Fibroblast of lung (primary cell): ENCODE measurements around the gene CEMIP. TPM values are rescaled to one million over a fixed set of nuclear protein-coding genes. Genes with fewer than 3 reads are reported as not detected.

Experiments
- DNase-seq, 2 donors: peaks; one replicate each; pipeline versions ENCODE4 v3.0.0 to v3.0.0-alpha.2; 2010; ENCODE audit warnings: low read depth in 2 of 2
- H2AFZ ChIP-seq: 2 replicates; pipeline ENCODE4 v1.5.1; 2012; ENCODE audit warnings: low read length, control low read depth, inconsistent platforms
- H3K27ac ChIP-seq: 2 replicates; pipeline ENCODE4 v1.5.1; 2011; ENCODE audit warnings: low read length, control low read depth; ENCODE audit not compliant: insufficient read depth
- H3K27me3 ChIP-seq: 2 replicates; pipeline ENCODE4 v1.5.1; 2011; ENCODE audit warnings: mild to moderate bottlenecking, low read length; ENCODE audit not compliant: control insufficient read depth, insufficient read depth
- H3K36me3 ChIP-seq: 2 replicates; pipeline ENCODE4 v1.5.1; 2011; ENCODE audit warnings: low read length; ENCODE audit not compliant: control insufficient read depth, insufficient read depth
- H3K4me1 ChIP-seq: 2 replicates; pipeline ENCODE4 v1.5.1; 2011; ENCODE audit warnings: low read length; ENCODE audit not compliant: control insufficient read depth, insufficient read depth; ENCODE audit errors: extremely low read depth
- H3K4me2 ChIP-seq: 2 replicates; pipeline ENCODE4 v1.5.1; 2011; ENCODE audit warnings: low read length, control low read depth; ENCODE audit not compliant: insufficient read depth; ENCODE audit errors: extremely low read depth
- H3K4me3 ChIP-seq, 4 experiments: fragments of 200-600 bp in 1 of 4; sonication (generic) in 1 of 4; replicated peaks in 1 of 4; 2 replicates each; pipeline ENCODE4 v1.5.1; 2011 to 2016; ENCODE audit warnings: low read length in 4 of 4, low read depth in 3 of 4, mild to moderate bottlenecking in 3 of 4, control low read depth in 2 of 4, inconsistent platforms in 1 of 4, mixed read lengths in 1 of 4; ENCODE audit not compliant: insufficient read depth in 1 of 4; ENCODE audit errors: control extremely low read depth in 1 of 4
- H3K79me2 ChIP-seq: 2 replicates; pipeline ENCODE4 v1.5.1; 2012; ENCODE audit warnings: mild to moderate bottlenecking, low read length, inconsistent platforms; ENCODE audit not compliant: control insufficient read depth, insufficient read depth
- H3K9ac ChIP-seq: 2 replicates; pipeline ENCODE4 v1.5.1; 2011; ENCODE audit warnings: mild to moderate bottlenecking, low read length, control low read depth; ENCODE audit not compliant: insufficient read depth
- H3K9me3 ChIP-seq: 2 replicates; pipeline ENCODE4 v1.5.1; 2012; ENCODE audit warnings: low read depth, low read length; ENCODE audit not compliant: control insufficient read depth, insufficient read depth
- H4K20me1 ChIP-seq: 2 replicates; pipeline ENCODE4 v1.5.1; 2011; ENCODE audit warnings: low read length; ENCODE audit not compliant: control insufficient read depth, insufficient read depth; ENCODE audit errors: extremely low read depth
- EZH2 ChIP-seq: IDR thresholded peaks from 2 replicates; pipeline ENCODE4 v1.5.1; 2012; ENCODE audit warnings: low read length, control low read depth, mild to moderate bottlenecking; ENCODE audit errors: missing control alignments
- polyA plus RNA-seq, 2 donors: library from polyadenylated mRNA; depleted of rRNA in 1 of 2; stranded (reverse) in 1 of 2; unstranded in 1 of 2; fragments of >200 nt; gene quantifications; 2 replicates each; pipeline ENCODE4 v1.2.1, GENCODE V29; 2011 to 2012; ENCODE audit warnings: missing spikeins in 1 of 2
- total RNA-seq: library from RNA; depleted of rRNA; stranded (reverse); fragments of >200 nt; gene quantifications from 2 replicates; pipeline ENCODE4 v1.2.1, GENCODE V29; 2014
- TF ChIP-seq, protein P1 (sequence below), 2 donors: IDR thresholded peaks in 1 of 2; conservative IDR thresholded peaks in 1 of 2; 1 replicate in 1 of 2; 2 replicates in 1 of 2; pipeline ENCODE4 v1.5.1; 2011 to 2012; ENCODE audit warnings: low read length in 2 of 2, control low read depth in 1 of 2, inconsistent platforms in 1 of 2, low read depth in 1 of 2, mild to moderate bottlenecking in 1 of 2

The CEMIP gene
- total and polyA plus RNA-seq, 2 donors (not counting 1 experiment from before 2014, with no cell fraction given), result 946 to 1,190 TPM

DNA sequence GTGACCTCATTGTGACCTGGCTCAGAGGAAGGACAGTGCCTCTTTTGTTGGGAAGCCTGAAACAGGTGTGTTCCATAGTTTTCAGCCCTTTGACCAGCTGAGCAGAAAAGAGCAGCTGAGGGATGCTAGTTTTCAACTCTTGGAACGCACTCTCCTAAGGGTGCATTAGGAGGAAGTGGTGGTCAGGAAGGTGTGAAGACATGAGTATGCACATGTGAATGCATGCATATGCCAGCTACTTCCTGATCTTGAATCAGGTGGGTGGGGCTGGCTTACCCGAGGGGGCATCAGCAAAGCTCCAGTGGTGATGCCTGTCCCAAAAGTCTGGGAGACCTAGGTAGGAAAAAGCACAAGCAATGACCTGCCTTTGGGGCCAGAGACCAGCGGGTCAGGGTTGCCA is 23.3 kb upstream of the CEMIP start:
- H3K79me2 ChIP-seq, result no peaks in the 10 kb centered on the region
- no peaks in the 10 kb centered on the region for H4K20me1 ChIP-seq
- no peak overlapping the region for H2AFZ ChIP-seq
- no peak for TF ChIP-seq EZH2
- TF ChIP-seq, protein P1, sequence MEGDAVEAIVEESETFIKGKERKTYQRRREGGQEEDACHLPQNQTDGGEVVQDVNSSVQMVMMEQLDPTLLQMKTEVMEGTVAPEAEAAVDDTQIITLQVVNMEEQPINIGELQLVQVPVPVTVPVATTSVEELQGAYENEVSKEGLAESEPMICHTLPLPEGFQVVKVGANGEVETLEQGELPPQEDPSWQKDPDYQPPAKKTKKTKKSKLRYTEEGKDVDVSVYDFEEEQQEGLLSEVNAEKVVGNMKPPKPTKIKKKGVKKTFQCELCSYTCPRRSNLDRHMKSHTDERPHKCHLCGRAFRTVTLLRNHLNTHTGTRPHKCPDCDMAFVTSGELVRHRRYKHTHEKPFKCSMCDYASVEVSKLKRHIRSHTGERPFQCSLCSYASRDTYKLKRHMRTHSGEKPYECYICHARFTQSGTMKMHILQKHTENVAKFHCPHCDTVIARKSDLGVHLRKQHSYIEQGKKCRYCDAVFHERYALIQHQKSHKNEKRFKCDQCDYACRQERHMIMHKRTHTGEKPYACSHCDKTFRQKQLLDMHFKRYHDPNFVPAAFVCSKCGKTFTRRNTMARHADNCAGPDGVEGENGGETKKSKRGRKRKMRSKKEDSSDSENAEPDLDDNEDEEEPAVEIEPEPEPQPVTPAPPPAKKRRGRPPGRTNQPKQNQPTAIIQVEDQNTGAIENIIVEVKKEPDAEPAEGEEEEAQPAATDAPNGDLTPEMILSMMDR (conservative IDR thresholded peaks at IDR 0.05 in 1 of 2, IDR thresholded peaks at IDR 0.05 in 1 of 2; ENCODE audit: low read depth in 1 of 2, low read length in 2 of 2), result no peak
- no peaks in the 10 kb centered on the region for H3K4me1 ChIP-seq
- no peaks in the 10 kb centered on the region for H3K27me3 ChIP-seq
- no peaks in the 10 kb centered on the region for H3K9me3 ChIP-seq
- no peak overlapping the region for H3K4me2 ChIP-seq
- no peak for DNase-seq
- H3K9ac ChIP-seq, result no peak overlapping the region
- no peak overlapping the region for H3K4me3 ChIP-seq
- no peak overlapping the region for H3K27ac ChIP-seq
- peaks cover 11% of the 10 kb centered on the region for H3K36me3 ChIP-seq

DNA sequence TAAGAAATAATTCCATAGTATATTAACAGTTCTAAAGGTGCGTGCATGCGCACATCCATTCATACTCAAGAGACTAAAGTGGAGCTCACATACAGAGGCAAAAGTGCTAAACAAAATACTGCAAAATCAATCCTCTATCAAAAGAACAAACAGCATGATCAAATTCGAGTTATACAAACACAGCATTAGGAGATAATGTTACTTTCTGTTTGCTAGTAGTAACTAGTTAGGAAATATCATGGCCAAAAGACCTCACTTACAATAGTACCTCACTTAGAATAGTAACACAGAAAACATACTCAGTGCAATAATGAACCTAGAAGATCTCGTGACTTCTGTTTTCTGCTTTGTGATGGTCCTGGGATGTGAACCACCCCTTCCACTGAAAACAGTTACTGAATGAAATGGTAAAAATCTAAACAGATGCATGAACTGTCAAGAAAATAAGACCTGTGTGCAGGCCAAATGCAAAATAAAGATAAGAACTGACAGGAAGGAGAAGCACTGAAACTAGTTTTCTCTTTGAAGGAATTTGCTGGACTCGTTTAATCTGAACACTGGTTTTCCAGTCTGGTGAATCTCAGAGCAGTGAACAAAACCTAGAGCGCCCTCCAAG is 20.9 kb upstream of the CEMIP start:
- Histone ChIP-seq H3K36me3 (peaks cover 8% of the 10 kb centered on the region), H3K4me2 (no peak overlapping the region), H3K27me3 (no peaks in the 10 kb centered on the region), H3K4me1 (no peaks in the 10 kb centered on the region), H3K9me3 (no peaks in the 10 kb centered on the region), H3K79me2 (no peaks in the 10 kb centered on the region), H3K4me3 (no peak overlapping the region), H3K9ac (no peak overlapping the region), H4K20me1 (no peaks in the 10 kb centered on the region), H3K27ac (no peak overlapping the region), H2AFZ (no peak overlapping the region)
- no peak for DNase-seq
- no peak for TF ChIP-seq EZH2
- TF ChIP-seq, protein P1 (conservative IDR thresholded peaks at IDR 0.05 in 1 of 2, IDR thresholded peaks at IDR 0.05 in 1 of 2; ENCODE audit: low read depth in 1 of 2, low read length in 2 of 2), result no peak

DNA sequence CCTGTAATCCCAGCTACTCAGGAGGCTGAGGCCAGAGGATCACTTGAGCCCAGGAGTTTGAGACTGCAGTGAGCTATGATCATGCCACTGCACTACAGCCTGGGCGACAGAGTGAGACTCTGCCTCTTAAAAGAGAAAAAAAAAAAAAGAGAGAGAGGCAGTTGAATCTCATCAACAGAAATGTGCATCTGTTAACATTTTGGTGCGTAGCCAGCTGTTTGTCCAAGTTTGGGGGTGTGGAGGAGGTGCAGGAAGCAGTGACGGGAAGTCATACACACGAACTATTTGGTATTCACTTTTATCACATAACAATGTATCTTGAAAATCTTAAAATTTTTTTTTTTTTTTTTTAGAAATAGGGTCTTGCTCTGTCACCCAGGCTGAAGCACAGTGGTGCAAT is 18.2 kb upstream of the CEMIP start:
- H3K4me1 ChIP-seq, result no peaks in the 10 kb centered on the region
- H3K27me3 ChIP-seq, result no peaks in the 10 kb centered on the region
- H3K9ac ChIP-seq, result no peak overlapping the region
- no peak overlapping the region for H3K4me2 ChIP-seq
- no peaks in the 10 kb centered on the region for H3K9me3 ChIP-seq
- no peak for DNase-seq
- H3K27ac ChIP-seq, result no peak overlapping the region
- H4K20me1 ChIP-seq, result no peaks in the 10 kb centered on the region
- H3K79me2 ChIP-seq, result no peaks in the 10 kb centered on the region
- H3K36me3 ChIP-seq, result peaks cover 2% of the 10 kb centered on the region
- TF ChIP-seq EZH2, result no peak
- TF ChIP-seq, protein P1 (conservative IDR thresholded peaks at IDR 0.05 in 1 of 2, IDR thresholded peaks at IDR 0.05 in 1 of 2; ENCODE audit: low read depth in 1 of 2, low read length in 2 of 2), result no peak
- no peak overlapping the region for H2AFZ ChIP-seq
- no peak overlapping the region for H3K4me3 ChIP-seq
